KG1 (cell line): ENCODE results near the gene VSTM2L.
A peak's percentile ranks its signal among the peaks of the same experiment; 100 is the strongest.

Source experiments
- DNase-seq: peaks from one replicate; lab custom pipeline; 2025; lab: John Stamatoyannopoulos, UW

VSTM2L gene

GRCh38 chr20:37988306-37988954 lies 85.5 kb downstream of the VSTM2L start:
- DNase-seq, result no peak

DNA sequence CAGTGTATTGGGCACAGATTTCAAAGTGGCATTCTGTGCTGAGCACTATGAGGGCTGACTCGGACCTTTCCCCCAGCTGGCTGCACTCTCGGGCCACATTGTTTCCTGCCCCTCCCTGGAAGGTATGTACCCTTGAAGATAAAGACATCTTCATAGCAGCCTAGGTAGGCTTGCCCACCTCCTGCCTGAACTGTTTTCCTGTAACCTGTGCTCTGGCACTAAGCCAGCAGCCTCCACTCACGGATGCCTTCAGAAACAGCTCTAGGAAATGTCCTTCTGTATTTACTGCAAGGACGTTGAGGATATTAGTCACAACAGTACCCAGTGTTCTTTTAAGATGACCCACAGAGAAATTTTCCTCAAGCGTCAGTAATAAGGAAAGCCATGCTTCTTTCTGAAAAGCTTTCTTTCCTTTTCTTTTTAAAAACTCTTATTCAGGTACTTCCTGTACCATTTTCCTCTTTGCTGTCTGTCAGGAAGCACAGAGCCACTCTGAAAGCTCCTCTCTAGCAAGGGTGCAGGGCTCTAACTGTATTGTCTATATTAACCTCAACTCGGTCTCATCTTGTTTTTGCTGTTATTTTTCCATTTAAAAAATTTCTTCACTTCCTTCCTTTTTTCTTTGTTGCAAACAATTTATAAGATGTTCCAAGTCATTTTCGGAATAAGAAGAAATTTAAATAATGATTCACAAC lies 86.8 kb downstream of the VSTM2L start:
- no peak for DNase-seq

DNA sequence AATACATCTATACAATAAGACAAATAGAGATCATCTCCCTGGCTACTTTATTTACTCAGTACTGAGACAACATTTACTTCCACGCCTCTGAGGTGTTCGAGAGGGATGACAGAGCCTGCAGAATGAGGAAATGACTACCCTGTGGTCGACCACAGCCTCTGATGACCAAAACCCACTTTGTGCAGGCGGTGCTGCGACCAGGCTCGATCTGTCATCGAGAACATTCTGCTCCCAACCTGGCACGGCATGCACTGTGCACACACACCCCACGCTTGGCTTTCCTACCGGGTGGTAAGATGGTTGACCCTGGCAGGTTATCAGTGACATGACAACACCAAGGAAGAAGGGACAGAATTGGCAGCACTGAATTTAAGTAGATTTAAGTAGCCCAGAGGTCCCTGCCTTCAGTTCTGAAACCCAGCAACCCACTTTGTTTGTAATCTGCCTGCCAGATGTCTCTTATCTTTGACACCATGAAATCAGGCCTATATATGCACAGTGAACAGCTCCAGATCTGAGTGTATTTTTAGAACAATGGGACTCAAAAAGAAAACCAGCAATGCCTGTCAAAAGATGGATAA lies 87.7 kb downstream of the VSTM2L start:
- DNase-seq, result peak; percentile 23

- no peak for DNase-seq
These were observed 88.4 kb downstream of the VSTM2L start for GRCh38 chr20:37991157-37991866.

GRCh38 chr20:37991908-37992307 lies 89.0 kb downstream of the VSTM2L start:
- DNase-seq, result no peak

- DNase-seq, result no peak
These were observed 90.0 kb downstream of the VSTM2L start for GRCh38 chr20:37992802-37993409.

- no peak for DNase-seq
These were observed 91.6 kb downstream of the VSTM2L start for GRCh38 chr20:37994512-37994911.
